ENCODE measurements around the gene TRIM65.

- TF ChIP-seq EP300 (conservative IDR thresholded peaks at IDR 0.05; ENCODE audit: poor library complexity, severe bottlenecking) (no peak), SMC3 (conservative IDR thresholded peaks at IDR 0.05; ENCODE audit: poor library complexity) (no peak), CTCF (IDR thresholded peaks at IDR 0.05; ENCODE audit: poor library complexity, severe bottlenecking) (no peak), EZH2 (IDR thresholded peaks at IDR 0.05; ENCODE audit: borderline replicate concordance, insufficient read depth, low read length, poor library complexity, severe bottlenecking) (no peak), TAF1 (IDR thresholded peaks at IDR 0.05; ENCODE audit: low read depth) (no peak), POLR2AphosphoS5 (IDR thresholded peaks at IDR 0.05) (no peak)
These were observed 4.2 kb upstream of the TRIM65 start for GRCh38 chr17:75900691-75901533.

Data from neural cell (in vitro differentiated cells).